Measurements from ENCODE around the gene NBPF8. TPM values are rescaled to one million over a fixed set of nuclear protein-coding genes. Genes with fewer than 3 reads are reported as not detected.

The NBPF8 gene, protein sequence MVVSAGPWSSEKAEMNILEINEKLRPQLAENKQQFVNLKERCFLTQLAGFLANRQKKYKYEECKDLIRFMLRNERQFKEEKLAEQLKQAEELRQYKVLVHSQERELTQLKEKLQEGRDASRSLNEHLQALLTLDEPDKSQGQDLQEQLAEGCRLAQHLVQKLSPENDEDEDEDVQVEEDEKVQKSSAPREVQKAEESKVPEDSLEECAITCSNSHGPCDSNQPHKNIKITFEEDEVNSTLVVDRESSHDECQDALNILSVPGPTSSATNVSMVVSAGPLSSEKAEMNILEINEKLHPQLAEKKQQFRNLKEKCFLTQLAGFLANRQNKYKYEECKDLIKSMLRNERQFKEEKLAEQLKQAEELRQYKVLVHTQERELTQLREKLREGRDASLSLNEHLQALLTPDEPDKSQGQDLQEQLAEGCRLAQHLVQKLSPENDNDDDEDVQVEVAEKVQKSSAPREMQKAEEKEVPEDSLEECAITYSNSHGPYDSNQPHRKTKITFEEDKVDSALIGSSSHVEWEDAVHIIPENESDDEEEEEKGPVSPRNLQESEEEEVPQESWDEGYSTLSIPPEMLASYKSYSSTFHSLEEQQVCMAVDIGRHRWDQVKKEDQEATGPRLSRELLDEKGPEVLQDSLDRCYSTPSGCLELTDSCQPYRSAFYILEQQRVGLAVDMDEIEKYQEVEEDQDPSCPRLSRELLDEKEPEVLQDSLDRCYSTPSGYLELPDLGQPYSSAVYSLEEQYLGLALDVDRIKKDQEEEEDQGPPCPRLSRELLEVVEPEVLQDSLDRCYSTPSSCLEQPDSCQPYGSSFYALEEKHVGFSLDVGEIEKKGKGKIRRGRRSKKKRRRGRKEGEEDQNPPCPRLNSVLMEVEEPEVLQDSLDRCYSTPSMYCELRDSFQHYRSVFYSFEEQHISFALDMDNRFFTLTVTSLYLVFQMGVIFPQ
- total RNA-seq (2022; extraction: Qiagen RNA extraction; ENCODE audit: low read depth): 4.2 to 5.2 TPM (median 4.7 TPM) in 5 replicates

GRCh38 chr1:120414911-120415480 lies at the start of gene NBPF8:
Gene NBPF8 (plus strand): TSS chr1:120415035. CDS start chr1:120436523, 21,488 bp downstream.

Other genes with a start within 250 kb of the NBPF8 start
- 8.0 to 8.8 TPM (median 8.3 TPM) in 5 replicates for gene SEC22B, start 238.5 kb upstream of the NBPF8 start, total RNA-seq (2022; extraction: Qiagen RNA extraction; ENCODE audit: low read depth)